HS-5 (cell line): Measurements from ENCODE around the gene NPFF.

Experiments
- DNase-seq: peaks from one replicate; pipeline ENCODE4 v3.0.0-alpha.2; 2012; ENCODE audit warnings: low read depth

The NPFF gene

GRCh38 chr12:53474819-53475218, 32.5 kb downstream of the NPFF start:
- no peak for DNase-seq

- no peak for DNase-seq
Measured at GRCh38 chr12:53474077-53474476, 33.2 kb downstream of the NPFF start.

GRCh38 chr12:53472056-53472582, 35.2 kb downstream of the NPFF start:
- no peak for DNase-seq

- no peak for DNase-seq
Measured at GRCh38 chr12:53468282-53468681, 39.0 kb downstream of the NPFF start.

GRCh38 chr12:53467880-53468279, 39.4 kb downstream of the NPFF start:
- no peak for DNase-seq

- DNase-seq = no peak
Measured at GRCh38 chr12:53467082-53467481, 40.2 kb downstream of the NPFF start.

- no peak for DNase-seq
Measured at GRCh38 chr12:53466640-53467039, 40.6 kb downstream of the NPFF start.

GRCh38 chr12:53465679-53466078, 41.6 kb downstream of the NPFF start:
- no peak for DNase-seq

GRCh38 chr12:53464685-53465418, 42.4 kb downstream of the NPFF start:
- DNase-seq = no peak

- DNase-seq = no peak
Measured at GRCh38 chr12:53463802-53464560, 43.3 kb downstream of the NPFF start.

- DNase-seq = no peak
Measured at GRCh38 chr12:53462935-53463334, 44.3 kb downstream of the NPFF start.

- no peak for DNase-seq
Measured at GRCh38 chr12:53461591-53461990, 45.7 kb downstream of the NPFF start.

- DNase-seq = no peak
Measured at GRCh38 chr12:53461059-53461458, 46.2 kb downstream of the NPFF start.

GRCh38 chr12:53459097-53459496, 48.2 kb downstream of the NPFF start:
- no peak for DNase-seq
